ENCODE data around the gene ID1.

The ID1 gene

GRCh38 chr20:31566319-31566657, 38.8 kb upstream of the ID1 start:
- Histone ChIP-seq H3K23ac (ENCODE audit: low read depth, low read length, poor library complexity) (peak overlapping the region; percentile 1), H2BK12ac (ENCODE audit: low read length) (no peak overlapping the region), H3K4ac (ENCODE audit: low read length) (no peak overlapping the region), H2AK5ac (ENCODE audit: low read depth, low read length) (no peak overlapping the region), H3K9ac (ENCODE audit: low read depth, low read length, poor library complexity) (no peak overlapping the region), H3K27me3 (ENCODE audit: control insufficient read depth in 3 of 3, insufficient read depth in 3 of 3, low read depth in 1 of 3, low read length in 3 of 3) (no peaks in the 10 kb centered on the region), H2BK15ac (ENCODE audit: low read length) (no peak overlapping the region), H3K36me3 (replicated peaks in 1 of 2; ENCODE audit: control insufficient read depth in 2 of 2, insufficient read depth in 2 of 2, low read length in 2 of 2) (peaks cover 39 to 76% of the 10 kb centered on the region in 2 donors), H3K18ac (ENCODE audit: low read length) (no peak overlapping the region), H3K9me3 (replicated peaks in 1 of 2; ENCODE audit: control insufficient read depth in 2 of 2, insufficient read depth in 1 of 2, low read depth in 1 of 2, low read length in 2 of 2) (no peaks in the 10 kb centered on the region), H3K14ac (ENCODE audit: low read length) (no peak overlapping the region), H3K4me2 (ENCODE audit: insufficient read depth, low read length, poor library complexity, severe bottlenecking) (no peak overlapping the region), H2BK120ac (ENCODE audit: low read depth, low read length) (no peak overlapping the region), H2BK5ac (ENCODE audit: low read length) (peak overlapping the region; percentile 49), H3K79me1 (ENCODE audit: low read depth, low read length) (no peaks in the 10 kb centered on the region), H3K4me3 (ENCODE audit: low read length in 2 of 2) (no peak overlapping the region), H4K91ac (ENCODE audit: low read depth, low read length, poor library complexity) (no peak overlapping the region), H2AFZ (ENCODE audit: low read length) (no peak overlapping the region), H3K4me1 (ENCODE audit: control insufficient read depth in 2 of 2, insufficient read depth in 1 of 2, low read depth in 1 of 2, low read length in 2 of 2) (no peaks in the 10 kb centered on the region), H3K27ac (replicated peaks; ENCODE audit: low read length) (no peak overlapping the region), H4K8ac (ENCODE audit: low read depth, low read length) (no peak overlapping the region)
- DNase-seq (ENCODE audit: low spot score): no peak
- WGBS, 2 donors (ENCODE audit: extremely low coverage in 2 of 2, insufficient read length in 2 of 2, insufficient replicate concordance in 1 of 2): no CpG with 5 or more reads among the region's 1 CpG

DNA sequence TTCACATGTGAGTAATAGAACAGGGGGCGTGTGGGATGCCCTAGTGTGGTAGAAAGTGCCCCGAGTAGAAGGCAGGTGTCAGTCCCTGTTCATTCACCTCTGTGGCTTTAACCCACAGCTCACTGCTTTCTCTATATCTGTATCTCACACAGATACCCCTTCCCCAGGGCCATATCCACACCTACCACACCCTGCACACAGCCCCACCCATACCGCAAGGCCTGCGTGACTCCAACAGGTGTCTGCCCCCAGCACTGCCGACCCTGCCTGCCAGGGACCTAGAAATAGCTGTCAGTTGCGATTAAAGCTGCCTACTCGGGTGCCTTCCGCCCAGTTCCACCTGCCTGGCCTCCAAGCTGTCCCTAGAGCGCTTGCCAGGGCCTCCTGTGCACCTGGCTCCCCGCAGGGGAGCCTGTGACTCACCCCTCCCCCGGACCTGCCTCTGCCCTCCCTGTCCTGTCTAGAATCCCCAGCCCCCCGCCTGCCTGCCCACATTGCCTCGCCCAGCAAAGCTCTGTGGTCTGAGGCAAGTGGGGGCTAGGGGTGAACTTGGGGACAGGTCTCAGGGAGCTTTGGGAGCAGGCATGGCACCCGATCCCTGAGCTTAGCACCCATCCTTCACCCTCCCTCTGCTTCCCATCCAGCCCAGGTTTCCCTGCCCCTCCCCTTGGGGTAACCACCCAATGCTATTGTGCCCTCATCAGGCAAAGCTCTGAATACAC, 38.3 kb upstream of the ID1 start:
- Histone ChIP-seq H3K27ac (replicated peaks; ENCODE audit: low read length) (no peak overlapping the region), H3K36me3 (replicated peaks in 1 of 2; ENCODE audit: control insufficient read depth in 2 of 2, insufficient read depth in 2 of 2, low read length in 2 of 2) (peaks cover 33 to 71% of the 10 kb centered on the region in 2 donors), H2AFZ (ENCODE audit: low read length) (no peak overlapping the region), H3K4me1 (ENCODE audit: control insufficient read depth in 2 of 2, insufficient read depth in 1 of 2, low read depth in 1 of 2, low read length in 2 of 2) (no peaks in the 10 kb centered on the region), H2AK5ac (ENCODE audit: low read depth, low read length) (no peak overlapping the region), H2BK15ac (ENCODE audit: low read length) (no peak overlapping the region), H3K18ac (ENCODE audit: low read length) (no peak overlapping the region), H4K91ac (ENCODE audit: low read depth, low read length, poor library complexity) (no peak overlapping the region), H2BK120ac (ENCODE audit: low read depth, low read length) (no peak overlapping the region), H3K9me3 (replicated peaks in 1 of 2; ENCODE audit: control insufficient read depth in 2 of 2, insufficient read depth in 1 of 2, low read depth in 1 of 2, low read length in 2 of 2) (no peaks in the 10 kb centered on the region), H3K4ac (ENCODE audit: low read length) (no peak overlapping the region), H3K9ac (ENCODE audit: low read depth, low read length, poor library complexity) (no peak overlapping the region), H4K8ac (ENCODE audit: low read depth, low read length) (no peak overlapping the region), H3K27me3 (ENCODE audit: control insufficient read depth in 3 of 3, insufficient read depth in 3 of 3, low read depth in 1 of 3, low read length in 3 of 3) (no peaks in the 10 kb centered on the region), H3K4me2 (ENCODE audit: insufficient read depth, low read length, poor library complexity, severe bottlenecking) (no peak overlapping the region), H3K79me1 (ENCODE audit: low read depth, low read length) (no peaks in the 10 kb centered on the region), H3K4me3 (ENCODE audit: low read length in 2 of 2) (no peak overlapping the region), H2BK12ac (ENCODE audit: low read length) (no peak overlapping the region), H2BK5ac (ENCODE audit: low read length) (peak overlapping the region; percentile 49), H3K23ac (ENCODE audit: low read depth, low read length, poor library complexity) (peak overlapping the region; percentile 18), H3K14ac (ENCODE audit: low read length) (peak overlapping the region; percentile 25)
- WGBS, 2 donors (ENCODE audit: extremely low coverage in 2 of 2, insufficient read length in 2 of 2, insufficient replicate concordance in 1 of 2): no CpG with 5 or more reads among the region's 14 CpGs
- no peak for DNase-seq (ENCODE audit: low spot score)

GRCh38 chr20:31567380-31567720, 37.7 kb upstream of the ID1 start:
- Histone ChIP-seq H4K8ac (ENCODE audit: low read depth, low read length) (no peak overlapping the region), H3K4me3 (ENCODE audit: low read length in 2 of 2) (no peak overlapping the region), H2AK5ac (ENCODE audit: low read depth, low read length) (no peak overlapping the region), H3K4ac (ENCODE audit: low read length) (no peak overlapping the region), H2BK15ac (ENCODE audit: low read length) (no peak overlapping the region), H3K18ac (ENCODE audit: low read length) (no peak overlapping the region), H2BK120ac (ENCODE audit: low read depth, low read length) (no peak overlapping the region), H2BK5ac (ENCODE audit: low read length) (peak overlapping the region; percentile 49), H3K23ac (ENCODE audit: low read depth, low read length, poor library complexity) (no peak overlapping the region), H2AFZ (ENCODE audit: low read length) (no peak overlapping the region), H3K9me3 (replicated peaks in 1 of 2; ENCODE audit: control insufficient read depth in 2 of 2, insufficient read depth in 1 of 2, low read depth in 1 of 2, low read length in 2 of 2) (no peaks in the 10 kb centered on the region), H3K27me3 (ENCODE audit: control insufficient read depth in 3 of 3, insufficient read depth in 3 of 3, low read depth in 1 of 3, low read length in 3 of 3) (no peaks in the 10 kb centered on the region), H2BK12ac (ENCODE audit: low read length) (no peak overlapping the region), H3K79me1 (ENCODE audit: low read depth, low read length) (no peaks in the 10 kb centered on the region), H3K4me2 (ENCODE audit: insufficient read depth, low read length, poor library complexity, severe bottlenecking) (no peak overlapping the region), H3K4me1 (ENCODE audit: control insufficient read depth in 2 of 2, insufficient read depth in 1 of 2, low read depth in 1 of 2, low read length in 2 of 2) (peaks cover 2 to 3% of the 10 kb centered on the region in 2 donors), H3K36me3 (replicated peaks in 1 of 2; ENCODE audit: control insufficient read depth in 2 of 2, insufficient read depth in 2 of 2, low read length in 2 of 2) (peaks cover 28 to 65% of the 10 kb centered on the region in 2 donors), H4K91ac (ENCODE audit: low read depth, low read length, poor library complexity) (no peak overlapping the region), H3K27ac (replicated peaks; ENCODE audit: low read length) (no peak overlapping the region), H3K9ac (ENCODE audit: low read depth, low read length, poor library complexity) (no peak overlapping the region), H3K14ac (ENCODE audit: low read length) (peak overlapping the region; percentile 25)
- DNase-seq (ENCODE audit: low spot score): no peak

DNA sequence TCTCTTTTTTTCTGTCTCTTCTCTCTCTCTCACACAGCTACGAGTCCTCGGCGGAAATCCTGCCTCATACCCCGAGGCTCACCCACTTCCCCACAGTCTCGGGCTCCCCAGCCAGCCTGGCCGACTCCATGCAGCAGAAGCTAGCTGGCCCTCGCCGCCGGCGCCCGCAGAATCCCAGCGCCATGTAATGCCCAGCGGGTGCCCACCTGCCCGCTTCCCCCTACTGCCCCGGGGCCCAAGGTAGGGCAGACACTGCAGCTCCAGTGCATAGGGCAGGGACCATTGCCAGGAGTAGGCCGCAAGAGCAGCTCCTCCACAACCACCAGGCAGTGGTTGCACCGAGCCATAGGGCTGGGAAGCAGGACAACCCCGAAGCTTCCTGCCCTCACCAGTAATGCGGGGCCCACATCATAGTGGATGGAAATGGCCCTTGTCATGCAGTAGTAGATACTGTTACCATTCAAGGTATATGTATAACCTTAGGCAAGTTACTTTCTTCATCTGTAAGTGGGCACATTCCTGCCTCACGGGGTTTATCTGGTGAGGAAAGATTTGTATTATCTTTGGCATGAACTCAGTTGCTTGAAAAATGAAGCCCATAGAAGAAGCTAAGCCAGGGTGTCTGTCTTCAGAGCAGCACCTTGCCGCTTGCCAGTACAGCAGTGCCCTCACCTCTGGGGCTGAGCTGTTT, 36.9 kb upstream of the ID1 start:
- no peak overlapping the region for H2BK5ac ChIP-seq (ENCODE audit: low read length)
- H4K8ac ChIP-seq (ENCODE audit: low read depth, low read length): no peak overlapping the region
- no peak overlapping the region for H2BK120ac ChIP-seq (ENCODE audit: low read depth, low read length)
- H3K4me3 ChIP-seq (ENCODE audit: low read length in 2 of 2): no peak overlapping the region
- no peak overlapping the region for H4K91ac ChIP-seq (ENCODE audit: low read depth, low read length, poor library complexity)
- H2AK5ac ChIP-seq (ENCODE audit: low read depth, low read length): no peak overlapping the region
- H3K27ac ChIP-seq (replicated peaks; ENCODE audit: low read length): no peak overlapping the region
- H3K14ac ChIP-seq (ENCODE audit: low read length): no peak overlapping the region
- H3K4me1 ChIP-seq (ENCODE audit: control insufficient read depth in 2 of 2, insufficient read depth in 1 of 2, low read depth in 1 of 2, low read length in 2 of 2): peaks cover 5% of the 10 kb centered on the region in 2 donors
- no CpG with 5 or more reads among the region's 21 CpGs for WGBS, 2 donors (ENCODE audit: extremely low coverage in 2 of 2, insufficient read length in 2 of 2, insufficient replicate concordance in 1 of 2)
- peak overlapping the region; percentile 3 for H3K18ac ChIP-seq (ENCODE audit: low read length)
- no peak overlapping the region for H3K23ac ChIP-seq (ENCODE audit: low read depth, low read length, poor library complexity)
- no peak overlapping the region for H3K4me2 ChIP-seq (ENCODE audit: insufficient read depth, low read length, poor library complexity, severe bottlenecking)
- no peaks in the 10 kb centered on the region for H3K79me1 ChIP-seq (ENCODE audit: low read depth, low read length)
- H2AFZ ChIP-seq (ENCODE audit: low read length): no peak overlapping the region
- H2BK15ac ChIP-seq (ENCODE audit: low read length): no peak overlapping the region
- H3K36me3 ChIP-seq (replicated peaks in 1 of 2; ENCODE audit: control insufficient read depth in 2 of 2, insufficient read depth in 2 of 2, low read length in 2 of 2): peaks cover 25 to 58% of the 10 kb centered on the region in 2 donors
- H3K27me3 ChIP-seq (ENCODE audit: control insufficient read depth in 3 of 3, insufficient read depth in 3 of 3, low read depth in 1 of 3, low read length in 3 of 3): no peaks in the 10 kb centered on the region
- H3K4ac ChIP-seq (ENCODE audit: low read length): no peak overlapping the region
- H2BK12ac ChIP-seq (ENCODE audit: low read length): no peak overlapping the region
- no peak overlapping the region for H3K9ac ChIP-seq (ENCODE audit: low read depth, low read length, poor library complexity)
- DNase-seq (ENCODE audit: low spot score): no peak
- no peaks in the 10 kb centered on the region for H3K9me3 ChIP-seq (replicated peaks in 1 of 2; ENCODE audit: control insufficient read depth in 2 of 2, insufficient read depth in 1 of 2, low read depth in 1 of 2, low read length in 2 of 2)

All from neuronal stem cell (in vitro differentiated cells).